SJSA1 (cell line): Measurements from ENCODE around the gene PPP1R1B. TPM values are rescaled to one million over a fixed set of nuclear protein-coding genes. Genes with fewer than 3 reads are reported as not detected.

Experiments
- DNase-seq, 2 experiments: peaks; one replicate each; pipeline ENCODE4 v3.0.0-alpha.2; 2015 to 2020; ENCODE audit warnings: low spot score in 2 of 2, low read depth in 1 of 2
- H3K27ac ChIP-seq: fragments of 250-450 bp; sonication (Bioruptor Pico); 2 replicates; pipeline ENCODE4 v1.5.1; 2020; ENCODE audit warnings: mild to moderate bottlenecking, moderate library complexity
- H3K27me3 ChIP-seq: fragments of 250-450 bp; sonication (Bioruptor Pico); replicated peaks from 2 replicates; pipeline ENCODE4 v1.5.1; 2020; ENCODE audit warnings: mild to moderate bottlenecking, moderate library complexity
- H3K36me3 ChIP-seq: fragments of 250-450 bp; sonication (Bioruptor Pico); 2 replicates; pipeline ENCODE4 v1.5.1; 2020; ENCODE audit warnings: mild to moderate bottlenecking
- H3K4me1 ChIP-seq: fragments of 250-450 bp; sonication (Bioruptor Pico); replicated peaks from 2 replicates; pipeline ENCODE4 v1.6.1; 2021; ENCODE audit warnings: mild to moderate bottlenecking
- H3K4me3 ChIP-seq: fragments of 250-450 bp; sonication (Bioruptor Pico); 2 replicates; pipeline ENCODE4 v1.5.1; 2020; ENCODE audit warnings: mild to moderate bottlenecking
- H3K9me3 ChIP-seq: fragments of 250-450 bp; sonication (Bioruptor Pico); replicated peaks from 2 replicates; pipeline ENCODE4 v1.5.1; 2020; ENCODE audit warnings: mild to moderate bottlenecking
- total RNA-seq: library from RNA; depleted of rRNA; stranded (reverse); fragments of >200 nt; shearing (Covaris generic); gene quantifications from 2 replicates; pipeline ENCODE4 v1.2.3, GENCODE V29; 2014

The PPP1R1B gene
- total RNA-seq, 1 experiment from 2014 or later: not detected

DNA sequence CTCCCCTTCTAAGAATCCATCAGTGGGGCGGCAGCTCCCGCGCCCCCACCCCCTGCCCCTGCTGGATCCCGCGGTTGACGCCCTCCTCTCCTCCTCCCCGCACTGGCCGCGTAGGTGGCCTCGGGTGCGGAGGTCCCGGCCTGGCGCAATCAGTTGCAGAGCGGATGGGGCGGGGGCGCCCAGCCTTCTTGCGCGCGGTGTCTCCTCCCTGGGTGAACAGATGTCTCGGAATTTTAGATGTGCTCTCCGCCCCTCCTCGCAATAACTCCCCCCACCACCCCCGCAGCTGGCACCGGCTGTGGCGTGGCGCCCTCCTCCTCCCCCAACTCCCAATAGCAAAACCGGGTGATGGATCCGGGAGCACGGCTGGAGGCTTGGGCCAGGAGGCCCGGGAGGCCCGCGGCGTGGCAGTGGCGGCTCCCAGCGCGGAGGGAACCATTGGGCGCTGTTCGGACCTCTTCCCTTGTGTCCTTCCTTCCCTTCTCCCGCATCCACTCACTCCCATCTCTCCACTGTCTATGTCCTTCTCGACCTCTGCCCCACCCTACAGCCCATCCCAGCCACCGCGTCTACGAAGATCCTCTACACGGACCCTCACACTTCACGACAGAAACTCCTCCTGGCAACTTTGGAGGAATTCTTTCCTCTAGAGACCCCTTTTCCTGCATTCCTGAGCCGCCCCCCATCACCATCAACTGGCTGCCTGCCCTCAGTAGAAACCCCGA is 30.0 kb upstream of the PPP1R1B start:
- Histone ChIP-seq H3K9me3 (no peaks in the 10 kb centered on the region), H3K4me3 (no peak overlapping the region), H3K4me1 (no peaks in the 10 kb centered on the region), H3K27me3 (peaks cover 74% of the 10 kb centered on the region), H3K27ac (no peak overlapping the region), H3K36me3 (no peaks in the 10 kb centered on the region)
- DNase-seq: no peak

DNA sequence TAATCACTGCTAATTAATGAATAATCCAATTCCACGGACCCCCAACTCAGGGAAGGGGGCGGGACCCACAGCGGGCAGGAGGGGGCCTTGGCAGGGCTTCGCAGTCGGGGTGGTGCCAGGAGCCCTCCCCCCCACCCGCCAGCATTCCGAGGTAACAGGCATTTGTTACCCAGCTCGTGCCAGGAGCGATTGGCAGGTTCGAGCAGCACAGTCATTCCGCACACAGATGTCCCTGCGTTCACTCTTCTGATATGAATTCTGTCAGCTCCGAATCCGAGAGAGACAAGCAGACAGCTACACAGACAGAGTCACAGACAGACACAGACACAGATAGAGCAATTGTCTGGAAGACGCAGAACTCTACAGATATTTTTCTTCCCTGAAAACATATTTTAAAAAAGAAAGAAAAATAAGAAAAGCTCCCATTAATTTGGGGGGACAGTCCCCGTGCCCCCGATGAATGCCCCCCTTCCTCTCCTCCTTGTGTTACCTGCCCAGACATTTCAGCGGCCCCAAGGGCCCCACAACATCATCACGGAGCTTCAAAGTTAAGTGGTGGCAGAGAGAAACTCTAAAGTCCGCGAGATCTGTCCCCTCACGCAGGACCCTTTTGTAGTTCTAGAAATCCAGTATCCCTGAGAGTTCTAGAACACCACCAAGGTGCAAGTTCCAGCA is 29.2 kb upstream of the PPP1R1B start:
- peaks cover 82% of the 10 kb centered on the region for H3K27me3 ChIP-seq
- H3K9me3 ChIP-seq: no peaks in the 10 kb centered on the region
- no peaks in the 10 kb centered on the region for H3K36me3 ChIP-seq
- H3K4me3 ChIP-seq: no peak overlapping the region
- no peak for DNase-seq
- H3K27ac ChIP-seq: no peak overlapping the region
- no peaks in the 10 kb centered on the region for H3K4me1 ChIP-seq

DNA sequence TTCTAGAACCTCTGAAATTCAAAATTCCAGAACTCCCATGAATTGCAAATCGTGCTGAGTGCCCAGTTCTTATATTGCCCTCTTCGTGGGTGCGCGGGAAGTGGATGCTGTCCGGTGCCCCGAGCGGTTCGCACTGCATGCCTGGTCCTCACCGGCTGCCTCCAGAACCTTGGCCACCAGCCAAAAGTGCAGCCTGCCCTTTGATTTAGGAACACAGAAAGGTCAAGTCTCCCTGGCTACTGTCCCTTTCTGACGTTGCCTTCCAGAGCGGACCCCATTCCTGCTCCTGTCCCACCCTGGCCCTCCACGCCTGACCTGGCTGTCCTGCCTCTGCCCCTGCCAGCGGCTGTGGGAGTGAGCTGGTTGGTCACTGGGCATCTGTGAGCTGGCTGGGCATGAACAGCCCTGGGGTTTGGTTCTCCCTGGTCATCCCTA is 28.7 kb upstream of the PPP1R1B start:
- Histone ChIP-seq H3K27ac (no peak overlapping the region), H3K4me3 (no peak overlapping the region), H3K4me1 (no peaks in the 10 kb centered on the region), H3K9me3 (no peaks in the 10 kb centered on the region), H3K36me3 (no peaks in the 10 kb centered on the region), H3K27me3 (peaks cover 87% of the 10 kb centered on the region)
- no peak for DNase-seq

DNA sequence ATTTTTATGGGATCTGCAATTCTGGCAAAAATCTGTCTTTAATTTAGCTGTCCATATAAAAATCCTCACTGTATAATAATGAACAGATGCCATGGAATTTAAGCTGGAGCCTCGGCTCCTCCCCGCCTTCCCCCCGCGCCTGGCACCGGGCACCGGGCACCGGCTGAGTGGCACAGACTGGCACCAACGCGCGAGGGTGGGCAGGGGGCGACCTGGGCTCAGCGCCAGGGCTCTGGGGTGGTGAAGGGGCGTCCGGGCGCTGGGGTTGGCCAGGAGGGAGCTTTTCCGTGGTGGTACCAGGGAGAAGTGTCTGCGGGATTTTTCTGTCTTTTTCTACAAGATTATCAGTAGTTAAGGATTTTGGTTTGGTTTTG is 28.1 kb upstream of the PPP1R1B start:
- Histone ChIP-seq H3K27me3 (peaks cover 93% of the 10 kb centered on the region), H3K36me3 (no peaks in the 10 kb centered on the region), H3K4me3 (no peak overlapping the region), H3K9me3 (no peaks in the 10 kb centered on the region), H3K27ac (no peak overlapping the region), H3K4me1 (no peaks in the 10 kb centered on the region)
- DNase-seq: no peak

DNA sequence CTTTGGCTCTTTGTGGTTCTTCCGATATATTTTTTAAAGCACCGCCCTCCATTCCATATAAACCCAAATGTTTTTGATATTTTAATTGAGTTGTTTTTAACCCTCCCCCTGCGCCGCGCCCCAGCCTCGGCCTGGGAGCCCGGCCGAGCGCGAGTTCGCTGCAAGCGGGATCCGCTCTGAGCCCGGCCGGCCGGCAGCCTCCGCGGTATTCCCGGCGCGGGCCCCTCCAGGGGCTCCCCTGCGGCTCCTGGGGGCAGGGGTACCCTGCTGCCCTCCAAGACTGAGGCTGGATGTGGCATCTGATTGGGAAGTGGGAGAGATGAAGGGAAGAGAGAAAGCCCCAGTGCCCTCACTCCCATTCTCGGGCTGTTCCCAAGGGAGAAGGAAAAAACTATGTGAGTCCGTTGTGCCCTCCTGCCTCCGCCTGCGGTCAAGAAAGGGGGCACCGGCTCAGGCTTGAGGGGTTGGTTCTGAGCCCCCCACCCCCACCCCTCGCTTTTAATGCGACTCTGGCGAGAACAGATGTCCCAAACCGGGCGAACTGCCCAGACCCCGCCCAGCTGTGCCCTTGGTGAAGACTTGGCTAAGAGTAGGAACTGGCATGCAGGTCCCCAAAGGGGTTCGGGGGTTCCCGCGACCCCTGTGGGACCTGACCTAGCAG is 27.6 kb upstream of the PPP1R1B start:
- DNase-seq: no peak
- no peak overlapping the region for H3K27ac ChIP-seq
- H3K4me3 ChIP-seq: no peak overlapping the region
- H3K4me1 ChIP-seq: no peaks in the 10 kb centered on the region
- no peaks in the 10 kb centered on the region for H3K36me3 ChIP-seq
- peaks cover 95% of the 10 kb centered on the region for H3K27me3 ChIP-seq
- no peaks in the 10 kb centered on the region for H3K9me3 ChIP-seq

DNA sequence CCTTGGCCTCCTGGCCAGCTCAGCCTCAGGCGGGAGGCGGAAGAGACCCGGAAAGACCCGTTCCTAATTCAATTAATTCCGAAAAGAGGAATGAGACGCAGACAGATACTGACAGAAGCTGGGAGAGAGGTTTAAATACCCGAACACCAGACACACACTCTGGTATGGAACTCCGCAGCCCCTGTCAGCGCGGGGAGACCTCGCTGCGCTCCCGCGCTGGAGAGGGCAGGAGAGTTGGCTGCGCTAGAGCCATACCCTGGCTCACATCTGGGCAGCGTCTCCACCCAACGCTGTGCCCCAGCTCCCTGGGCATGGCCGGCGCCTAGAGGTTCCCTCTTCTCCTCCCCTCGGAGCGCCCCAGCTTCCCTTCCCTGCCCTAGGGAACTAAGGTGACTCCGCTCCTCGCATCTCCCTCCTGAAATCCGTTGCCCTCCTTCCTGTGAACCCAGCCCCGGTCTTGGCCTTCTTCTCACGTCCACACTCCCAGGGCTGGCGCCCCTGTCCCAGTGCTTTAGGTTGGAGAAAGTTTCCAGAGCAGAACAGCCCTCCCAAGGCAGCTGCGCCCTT is 27.0 kb upstream of the PPP1R1B start:
- Histone ChIP-seq H3K4me3 (no peak overlapping the region), H3K27me3 (peaks cover 96% of the 10 kb centered on the region), H3K9me3 (no peaks in the 10 kb centered on the region), H3K27ac (no peak overlapping the region), H3K4me1 (no peaks in the 10 kb centered on the region), H3K36me3 (no peaks in the 10 kb centered on the region)
- DNase-seq: no peak

DNA sequence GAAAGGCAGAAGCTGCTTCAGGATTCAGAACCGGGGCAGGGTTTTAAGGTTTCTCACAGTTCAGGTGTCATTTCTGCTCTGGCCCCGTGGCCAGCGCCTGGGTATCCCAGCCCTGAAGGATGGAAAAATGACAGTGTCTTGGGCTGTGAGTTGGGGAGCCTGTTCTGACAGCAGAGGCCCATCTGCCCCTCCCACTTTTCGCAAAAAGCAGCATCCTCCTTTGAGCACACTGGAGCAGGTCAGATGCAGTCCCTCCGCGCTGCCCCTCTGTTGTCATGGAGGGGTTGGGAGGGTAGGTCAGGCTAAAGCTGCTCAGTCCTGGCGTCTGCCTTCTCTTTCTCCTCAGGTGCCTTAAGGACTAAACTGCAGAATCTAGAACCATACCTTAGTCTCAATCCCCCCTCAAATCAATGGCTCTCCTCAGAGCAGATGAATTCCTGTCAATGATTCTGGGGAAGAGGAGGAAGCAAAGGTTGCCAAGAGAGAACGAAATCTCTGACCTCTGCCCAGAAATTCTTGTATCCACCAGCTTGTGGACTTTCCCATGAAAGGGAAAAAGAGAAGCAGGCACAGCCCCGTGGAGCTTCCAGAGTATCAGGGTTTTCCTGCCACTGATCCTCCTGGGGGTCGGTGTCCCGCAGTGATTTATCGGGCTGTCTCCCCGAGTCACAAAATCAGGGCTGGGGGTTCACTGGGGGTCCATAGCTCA is 26.3 kb upstream of the PPP1R1B start:
- Histone ChIP-seq H3K27ac (no peak overlapping the region), H3K27me3 (peaks cover 96% of the 10 kb centered on the region), H3K36me3 (no peaks in the 10 kb centered on the region), H3K9me3 (no peaks in the 10 kb centered on the region), H3K4me3 (no peak overlapping the region), H3K4me1 (no peaks in the 10 kb centered on the region)
- DNase-seq: no peak

DNA sequence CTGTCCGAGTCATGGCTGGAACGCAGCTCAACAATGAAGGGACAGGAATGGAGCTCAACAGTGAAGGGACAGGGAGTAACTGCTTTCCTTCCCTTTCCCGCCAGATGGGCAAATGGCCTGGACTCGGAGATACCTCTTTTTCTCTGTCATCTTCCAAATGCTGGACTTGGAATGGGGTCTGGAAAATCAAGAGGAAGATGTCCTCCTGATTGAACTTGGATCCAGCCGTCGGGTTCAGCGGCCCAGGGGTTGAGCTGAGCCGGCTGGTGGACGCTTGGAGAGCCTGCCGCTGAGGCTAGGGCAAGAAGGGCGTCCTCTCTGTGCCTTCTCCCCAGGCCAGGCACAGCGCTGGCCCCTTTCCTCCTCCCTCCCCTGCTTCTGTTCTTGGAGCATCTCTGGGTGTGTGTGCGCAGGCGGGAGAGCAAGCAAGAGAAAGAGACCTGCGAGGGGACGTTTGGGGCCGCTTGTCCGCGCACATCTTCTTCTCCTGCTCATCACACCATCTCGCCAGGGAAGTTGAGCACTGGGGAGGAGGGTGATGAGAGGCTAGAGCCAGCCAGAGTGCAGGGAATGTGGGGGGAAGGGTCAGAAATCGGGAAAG is 25.7 kb upstream of the PPP1R1B start:
- DNase-seq: no peak
- no peak overlapping the region for H3K4me3 ChIP-seq
- H3K27me3 ChIP-seq: peaks cover 98% of the 10 kb centered on the region
- no peak overlapping the region for H3K27ac ChIP-seq
- no peaks in the 10 kb centered on the region for H3K9me3 ChIP-seq
- H3K4me1 ChIP-seq: 0 out of 2 replicates have a peak, but pooled peaks cover 3% of the 10 kb centered on the region
- no peaks in the 10 kb centered on the region for H3K36me3 ChIP-seq

DNA sequence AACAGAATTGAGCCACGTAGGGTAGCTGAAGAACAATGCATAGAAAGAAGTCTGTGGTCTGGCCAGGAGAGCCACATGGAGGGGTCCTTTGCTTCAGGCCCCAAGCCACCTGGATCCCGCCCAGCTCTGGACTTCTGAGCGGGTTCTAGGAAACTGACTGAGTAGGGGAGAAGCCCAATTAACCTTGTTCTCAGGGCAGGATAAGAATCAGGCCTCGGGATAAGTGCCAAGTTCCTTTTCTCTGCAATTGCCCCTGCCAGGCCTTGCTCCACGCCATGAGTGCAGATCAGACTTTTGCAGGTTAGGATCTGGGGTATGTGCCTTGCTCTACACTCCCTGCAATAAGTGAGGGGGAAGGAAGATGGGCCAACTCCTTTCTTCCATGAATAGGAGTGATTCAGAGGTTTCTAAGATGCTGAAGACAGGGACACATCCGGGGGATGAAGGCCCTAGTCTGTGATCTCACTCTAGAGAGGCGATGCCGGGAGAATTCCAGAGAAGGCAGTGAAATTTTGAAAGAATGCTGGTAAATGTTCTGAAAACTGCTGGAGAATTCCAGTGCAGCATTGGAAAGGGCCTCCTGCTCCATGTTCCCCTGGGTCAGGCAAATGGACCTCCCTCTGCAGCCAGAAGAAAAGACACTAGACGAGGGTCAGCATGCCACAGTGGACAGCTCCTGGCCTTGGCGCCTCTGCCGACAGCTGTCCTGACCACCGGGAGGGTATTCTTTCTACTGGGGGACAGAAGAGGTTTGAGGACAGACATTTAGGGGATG is 24.8 kb upstream of the PPP1R1B start:
- DNase-seq: no peak
- Histone ChIP-seq H3K36me3 (no peaks in the 10 kb centered on the region), H3K27ac (no peak overlapping the region), H3K9me3 (no peaks in the 10 kb centered on the region), H3K4me1 (peaks cover 3% of the 10 kb centered on the region; the same call in 1 of the 2 replicates), H3K27me3 (peaks cover 98% of the 10 kb centered on the region), H3K4me3 (no peak overlapping the region)

DNA sequence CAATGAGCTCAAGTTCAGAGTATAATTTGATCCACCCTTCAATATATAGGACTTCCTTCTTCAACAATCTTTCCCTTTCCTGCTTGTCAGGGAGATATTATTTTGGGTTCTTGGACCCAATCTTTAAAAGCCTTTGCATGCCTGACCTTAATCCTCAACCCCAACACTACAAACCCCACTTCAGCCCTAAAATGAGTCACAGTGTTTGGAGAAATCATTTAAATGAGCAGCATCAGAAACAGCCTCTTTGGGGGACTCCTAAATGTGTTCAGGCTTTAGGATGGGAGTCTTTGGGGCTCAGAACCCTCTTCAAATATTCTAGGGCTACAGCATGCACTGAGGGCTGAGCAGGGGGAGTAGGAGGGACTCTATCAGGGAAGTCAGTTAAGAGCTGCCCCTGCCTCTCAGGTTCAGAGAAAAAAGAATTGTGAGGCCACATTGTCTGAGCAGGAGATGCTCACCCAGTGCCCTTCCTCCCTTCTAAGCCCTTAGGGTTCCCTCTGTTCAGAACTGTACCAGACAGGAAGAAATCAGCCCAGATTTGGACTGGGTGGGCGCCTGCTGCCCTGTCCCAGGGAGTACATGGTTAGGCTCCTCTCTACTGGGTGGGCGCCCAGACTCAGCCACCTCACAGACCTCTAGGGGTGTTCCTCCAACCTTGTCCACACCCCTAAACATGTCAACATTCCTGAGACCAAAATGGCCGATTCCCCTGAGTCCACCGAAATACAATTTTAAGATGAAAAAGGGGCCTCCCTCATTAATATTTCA is 24.0 kb upstream of the PPP1R1B start:
- DNase-seq: no peak
- Histone ChIP-seq H3K9me3 (no peaks in the 10 kb centered on the region), H3K27ac (no peak overlapping the region), H3K36me3 (no peaks in the 10 kb centered on the region), H3K27me3 (peaks cover 97% of the 10 kb centered on the region), H3K4me3 (no peak overlapping the region), H3K4me1 (peaks cover 3% of the 10 kb centered on the region; the same call in 1 of the 2 replicates)

DNA sequence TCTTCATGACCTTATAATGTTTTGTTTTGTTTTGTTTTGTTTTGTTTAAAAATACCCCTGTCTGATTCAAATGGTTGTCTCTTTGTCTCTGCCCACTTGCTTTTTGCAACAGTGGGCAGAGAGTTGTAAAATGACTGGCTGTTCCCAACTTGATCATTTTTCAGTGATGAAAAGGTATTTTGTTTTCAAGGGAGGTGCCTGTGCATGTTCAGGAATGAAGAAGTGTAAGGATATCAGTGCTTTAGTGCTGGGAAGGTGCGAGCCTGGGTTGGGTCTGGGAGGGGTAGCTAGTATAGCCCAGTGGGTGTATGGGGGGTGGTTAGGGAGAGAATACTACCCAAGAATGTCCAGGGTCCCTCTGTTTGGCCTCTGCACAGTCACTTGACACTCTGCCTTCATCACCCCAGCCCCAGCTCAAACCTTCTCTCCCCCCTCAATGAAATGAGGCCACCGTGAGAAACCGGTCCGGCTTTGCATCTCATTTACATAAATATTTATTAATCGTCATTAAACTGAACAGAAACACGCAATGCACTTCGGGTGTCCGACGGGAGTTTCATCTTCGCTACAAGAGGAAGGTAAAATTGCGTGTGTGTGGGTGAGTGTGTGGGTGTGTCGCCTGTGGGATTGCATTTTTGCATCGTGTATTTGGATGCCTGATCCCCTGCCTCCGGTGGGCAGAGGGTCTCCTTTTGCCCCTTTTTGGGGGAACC is 23.3 kb upstream of the PPP1R1B start:
- no peaks in the 10 kb centered on the region for H3K9me3 ChIP-seq
- H3K27me3 ChIP-seq: peaks cover 92% of the 10 kb centered on the region
- H3K27ac ChIP-seq: no peak overlapping the region
- no peak for DNase-seq
- H3K4me1 ChIP-seq: peaks cover 3% of the 10 kb centered on the region; the same call in 1 of the 2 replicates
- H3K4me3 ChIP-seq: no peak overlapping the region
- H3K36me3 ChIP-seq: no peaks in the 10 kb centered on the region
